Measurements from ENCODE around the gene PCDHA5. TPM values are rescaled to one million over a fixed set of nuclear protein-coding genes. Genes with fewer than 3 reads are reported as not detected.
A peak's percentile ranks its signal among the peaks of the same experiment; 100 is the strongest.
"Not testable (repeated sequence)": the region's sequence is repeated elsewhere in the genome, so short reads cannot be mapped to it uniquely, and the experiment has no call there.

PCDHA5 gene
- total RNA-seq, 1 donor from 2014 or later, result not detected

DNA sequence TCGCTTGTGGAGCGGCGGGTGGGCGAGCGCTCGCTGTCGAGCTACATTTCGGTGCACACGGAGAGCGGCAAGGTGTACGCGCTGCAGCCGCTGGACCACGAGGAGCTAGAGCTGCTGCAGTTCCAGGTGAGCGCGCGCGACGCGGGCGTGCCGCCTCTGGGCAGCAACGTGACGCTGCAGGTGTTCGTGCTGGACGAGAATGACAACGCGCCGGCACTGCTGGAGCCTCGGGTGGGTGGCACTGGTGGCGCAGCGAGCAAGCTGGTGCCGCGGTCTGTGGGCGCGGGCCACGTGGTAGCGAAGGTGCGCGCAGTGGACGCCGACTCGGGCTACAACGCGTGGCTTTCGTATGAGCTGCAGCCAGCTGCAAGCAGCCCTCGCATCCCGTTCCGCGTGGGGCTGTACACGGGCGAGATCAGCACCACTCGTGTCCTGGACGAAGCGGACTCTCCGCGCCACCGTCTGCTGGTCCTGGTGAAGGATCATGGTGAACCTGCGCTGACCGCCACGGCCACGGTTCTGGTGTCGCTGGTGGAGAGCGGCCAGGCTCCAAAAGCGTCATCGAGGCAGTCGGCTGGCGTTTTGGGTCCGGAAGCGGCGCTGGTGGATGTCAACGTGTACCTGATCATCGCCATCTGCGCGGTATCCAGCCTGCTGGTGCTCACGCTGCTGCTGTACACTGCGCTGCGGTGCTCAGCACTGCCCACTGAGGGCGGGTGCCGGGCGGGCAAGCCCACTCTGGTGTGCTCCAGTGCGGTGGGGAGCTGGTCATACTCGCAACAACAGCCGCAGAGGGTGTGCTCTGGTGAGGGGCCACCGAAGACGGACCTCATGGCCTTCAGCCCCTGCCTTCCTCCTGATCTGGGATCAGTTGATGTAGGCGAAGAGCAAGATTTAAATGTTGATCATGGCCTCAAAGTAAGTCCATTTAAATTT, 21.7 kb downstream of the PCDHA5 start:
- no peak for DNase-seq (ENCODE audit: low read depth)
- TF ChIP-seq, protein P1, sequence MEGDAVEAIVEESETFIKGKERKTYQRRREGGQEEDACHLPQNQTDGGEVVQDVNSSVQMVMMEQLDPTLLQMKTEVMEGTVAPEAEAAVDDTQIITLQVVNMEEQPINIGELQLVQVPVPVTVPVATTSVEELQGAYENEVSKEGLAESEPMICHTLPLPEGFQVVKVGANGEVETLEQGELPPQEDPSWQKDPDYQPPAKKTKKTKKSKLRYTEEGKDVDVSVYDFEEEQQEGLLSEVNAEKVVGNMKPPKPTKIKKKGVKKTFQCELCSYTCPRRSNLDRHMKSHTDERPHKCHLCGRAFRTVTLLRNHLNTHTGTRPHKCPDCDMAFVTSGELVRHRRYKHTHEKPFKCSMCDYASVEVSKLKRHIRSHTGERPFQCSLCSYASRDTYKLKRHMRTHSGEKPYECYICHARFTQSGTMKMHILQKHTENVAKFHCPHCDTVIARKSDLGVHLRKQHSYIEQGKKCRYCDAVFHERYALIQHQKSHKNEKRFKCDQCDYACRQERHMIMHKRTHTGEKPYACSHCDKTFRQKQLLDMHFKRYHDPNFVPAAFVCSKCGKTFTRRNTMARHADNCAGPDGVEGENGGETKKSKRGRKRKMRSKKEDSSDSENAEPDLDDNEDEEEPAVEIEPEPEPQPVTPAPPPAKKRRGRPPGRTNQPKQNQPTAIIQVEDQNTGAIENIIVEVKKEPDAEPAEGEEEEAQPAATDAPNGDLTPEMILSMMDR (conservative IDR thresholded peaks at IDR 0.05; ENCODE audit: low read depth, low read length), result no peak
- H3K4me3 ChIP-seq (ENCODE audit: low read depth, low read length), result no peak overlapping the region

DNA sequence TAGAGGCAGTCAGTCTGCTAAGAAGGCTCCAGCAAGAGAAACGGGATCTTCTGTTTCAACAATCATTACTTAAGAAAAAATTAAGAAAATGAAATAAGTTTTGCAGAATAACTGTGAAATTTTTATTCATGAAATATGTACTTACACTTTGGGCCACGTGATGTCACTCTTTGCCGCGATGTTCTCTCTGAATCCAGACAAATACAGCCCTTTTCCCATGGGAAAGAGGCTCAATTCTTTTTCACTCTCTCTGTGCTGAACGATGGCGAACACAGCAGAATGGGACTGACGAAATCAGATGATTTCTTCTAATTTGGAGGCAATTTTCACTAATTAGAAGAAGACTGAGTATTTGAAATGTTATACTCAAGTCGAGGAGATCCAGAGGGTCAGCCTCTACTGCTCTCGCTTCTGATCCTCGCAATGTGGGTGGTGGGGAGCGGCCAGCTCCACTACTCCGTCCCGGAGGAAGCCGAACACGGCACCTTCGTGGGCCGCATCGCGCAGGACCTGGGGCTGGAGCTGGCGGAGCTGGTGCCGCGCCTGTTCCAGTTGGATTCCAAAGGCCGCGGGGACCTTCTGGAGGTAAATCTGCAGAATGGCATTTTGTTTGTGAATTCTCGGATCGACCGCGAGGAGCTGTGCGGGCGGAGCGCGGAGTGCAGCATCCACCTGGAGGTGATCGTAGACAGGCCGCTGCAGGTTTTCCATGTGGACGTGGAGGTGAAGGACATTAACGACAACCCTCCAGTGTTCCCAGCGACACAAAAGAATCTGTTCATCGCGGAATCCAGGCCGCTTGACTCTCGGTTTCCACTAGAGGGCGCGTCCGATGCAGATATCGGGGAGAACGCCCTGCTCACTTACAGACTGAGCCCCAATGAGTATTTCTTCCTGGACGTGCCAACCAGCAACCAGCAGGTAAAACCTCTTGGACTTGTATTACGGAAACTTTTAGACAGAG, 27.0 kb downstream of the PCDHA5 start, which contains the start of gene PCDHA9:
Gene PCDHA9 (plus strand): TSS at position 244 of the 964 bp plus-strand sequence. CDS start 114 bp downstream, at position 358.
- DNase-seq (ENCODE audit: low read depth); H3K4me3 ChIP-seq (ENCODE audit: low read depth, low read length): not testable (repeated sequence)

DNA sequence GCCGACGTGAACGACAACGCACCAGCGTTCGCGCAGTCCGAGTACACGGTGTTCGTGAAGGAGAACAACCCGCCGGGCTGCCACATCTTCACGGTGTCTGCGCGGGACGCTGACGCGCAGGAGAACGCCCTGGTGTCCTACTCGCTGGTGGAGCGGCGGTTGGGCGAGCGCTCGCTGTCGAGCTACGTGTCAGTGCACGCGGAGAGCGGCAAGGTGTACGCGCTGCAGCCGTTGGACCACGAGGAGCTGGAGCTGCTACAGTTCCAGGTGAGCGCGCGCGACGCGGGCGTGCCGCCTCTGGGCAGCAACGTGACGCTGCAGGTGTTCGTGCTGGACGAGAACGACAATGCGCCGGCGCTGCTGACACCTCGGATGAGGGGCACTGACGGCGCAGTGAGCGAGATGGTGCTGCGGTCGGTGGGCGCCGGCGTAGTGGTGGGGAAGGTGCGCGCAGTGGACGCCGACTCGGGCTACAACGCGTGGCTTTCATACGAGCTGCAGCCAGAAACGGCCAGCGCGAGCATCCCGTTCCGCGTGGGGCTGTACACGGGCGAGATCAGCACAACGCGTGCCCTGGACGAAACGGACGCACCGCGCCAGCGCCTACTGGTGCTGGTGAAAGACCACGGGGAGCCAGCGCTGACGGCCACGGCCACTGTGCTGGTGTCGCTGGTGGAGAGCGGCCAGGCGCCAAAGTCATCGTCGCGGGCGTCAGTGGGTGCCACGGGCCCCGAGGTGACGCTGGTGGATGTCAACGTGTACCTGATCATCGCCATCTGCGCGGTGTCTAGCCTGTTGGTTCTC, 28.6 kb downstream of the PCDHA5 start:
- not testable (repeated sequence) for DNase-seq (ENCODE audit: low read depth); H3K4me3 ChIP-seq (ENCODE audit: low read depth, low read length)

DNA sequence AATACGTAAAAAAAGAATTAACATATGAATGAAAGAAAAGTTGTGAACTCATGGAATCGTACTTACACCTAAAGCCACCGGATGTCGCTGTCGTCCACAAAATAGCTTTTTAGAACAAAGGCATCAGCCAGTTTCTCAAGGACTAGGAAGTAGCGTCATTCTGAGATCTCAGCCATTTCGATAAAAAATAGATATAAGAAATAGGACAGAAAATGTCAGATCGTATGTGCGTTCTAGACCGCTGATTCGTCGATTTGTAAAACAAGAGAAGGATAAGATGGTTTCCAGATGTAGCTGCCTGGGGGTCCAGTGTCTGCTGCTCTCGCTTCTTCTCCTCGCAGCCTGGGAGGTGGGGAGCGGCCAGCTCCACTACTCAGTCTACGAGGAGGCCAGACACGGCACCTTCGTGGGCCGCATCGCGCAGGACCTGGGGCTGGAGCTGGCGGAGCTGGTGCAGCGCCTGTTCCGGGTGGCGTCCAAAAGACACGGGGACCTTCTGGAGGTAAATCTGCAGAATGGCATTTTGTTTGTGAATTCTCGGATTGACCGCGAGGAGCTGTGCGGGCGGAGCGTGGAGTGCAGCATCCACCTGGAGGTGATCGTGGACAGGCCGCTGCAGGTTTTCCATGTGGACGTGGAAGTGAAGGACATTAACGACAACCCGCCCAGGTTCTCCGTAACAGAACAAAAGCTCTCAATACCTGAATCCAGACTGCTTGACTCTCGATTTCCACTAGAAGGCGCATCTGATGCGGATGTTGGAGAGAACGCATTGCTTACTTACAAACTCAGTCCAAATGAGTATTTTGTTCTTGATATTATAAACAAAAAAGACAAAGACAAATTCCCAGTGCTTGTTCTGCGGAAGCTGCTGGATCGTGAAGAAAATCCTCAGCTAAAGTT, 34.6 kb downstream of the PCDHA5 start, which contains the start of gene PCDHA10:
Gene PCDHA10 (plus strand): TSS at position 126 of the 903 bp plus-strand sequence. CDS start 152 bp downstream, at position 278.
- TF ChIP-seq, protein P1 (conservative IDR thresholded peaks at IDR 0.05; ENCODE audit: low read depth, low read length), result peak; percentile 39
- peak within 1 kb of the TSS; percentile 44 for H3K4me3 ChIP-seq (ENCODE audit: low read depth, low read length)
- no peak for DNase-seq (ENCODE audit: low read depth)

DNA sequence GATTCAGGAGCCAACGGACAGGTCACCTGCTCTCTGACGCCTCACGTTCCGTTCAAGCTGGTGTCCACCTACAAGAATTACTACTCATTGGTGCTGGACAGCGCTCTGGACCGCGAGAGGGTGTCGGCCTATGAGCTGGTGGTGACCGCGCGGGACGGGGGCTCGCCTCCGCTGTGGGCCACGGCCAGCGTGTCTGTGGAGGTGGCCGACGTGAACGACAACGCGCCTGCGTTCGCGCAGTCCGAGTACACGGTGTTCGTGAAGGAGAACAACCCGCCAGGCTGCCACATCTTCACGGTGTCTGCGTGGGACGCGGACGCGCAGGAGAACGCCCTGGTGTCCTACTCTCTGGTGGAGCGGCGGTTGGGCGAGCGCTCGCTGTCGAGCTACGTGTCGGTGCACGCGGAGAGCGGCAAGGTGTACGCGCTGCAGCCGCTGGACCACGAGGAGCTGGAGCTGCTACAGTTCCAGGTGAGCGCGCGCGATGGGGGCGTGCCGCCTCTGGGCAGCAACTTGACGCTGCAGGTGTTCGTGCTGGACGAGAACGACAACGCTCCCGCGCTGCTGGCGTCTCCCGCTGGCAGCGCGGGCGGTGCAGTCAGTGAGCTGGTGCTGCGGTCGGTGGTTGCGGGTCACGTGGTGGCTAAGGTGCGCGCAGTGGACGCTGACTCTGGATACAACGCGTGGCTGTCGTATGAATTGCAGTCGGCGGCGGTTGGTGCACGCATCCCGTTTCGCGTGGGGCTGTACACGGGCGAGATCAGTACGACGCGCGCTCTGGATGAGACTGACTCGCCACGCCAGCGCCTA, 36.0 kb downstream of the PCDHA5 start:
- H3K4me3 ChIP-seq (ENCODE audit: low read depth, low read length), result no peak overlapping the region
- no peak for DNase-seq (ENCODE audit: low read depth)
- TF ChIP-seq, protein P1 (conservative IDR thresholded peaks at IDR 0.05; ENCODE audit: low read depth, low read length), result no peak

DNA sequence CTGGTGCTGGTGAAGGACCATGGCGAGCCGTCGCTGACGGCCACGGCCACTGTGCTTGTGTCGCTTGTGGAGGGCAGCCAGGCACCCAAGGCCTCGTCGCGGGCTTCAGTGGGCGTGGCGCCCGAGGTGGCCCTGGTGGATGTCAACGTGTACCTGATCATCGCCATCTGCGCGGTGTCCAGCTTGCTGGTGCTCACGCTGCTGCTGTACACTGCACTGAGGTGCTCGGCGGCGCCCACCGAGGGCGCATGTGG, 36.5 kb downstream of the PCDHA5 start:
- H3K4me3 ChIP-seq (ENCODE audit: low read depth, low read length), result no peak overlapping the region
- TF ChIP-seq, protein P1 (conservative IDR thresholded peaks at IDR 0.05; ENCODE audit: low read depth, low read length), result no peak
- no peak for DNase-seq (ENCODE audit: low read depth)
